GM12878 (cell line): ENCODE results near the gene KDM1B. TPM values are rescaled to one million over a fixed set of nuclear protein-coding genes. Genes with fewer than 3 reads are reported as not detected.

Source experiments
- ATF2 ChIP-seq: IDR thresholded peaks from 2 replicates; pipeline ENCODE4 v1.6.1; 2012; ENCODE audit warnings: low read length, inconsistent platforms
- CEBPB ChIP-seq, 2 experiments: fragments of 150-350 bp in 1 of 2; IDR thresholded peaks; 2 replicates each; pipeline ENCODE4 v1.6.1; 2012 to 2014; ENCODE audit warnings: low read depth in 2 of 2, low read length in 2 of 2, borderline replicate concordance in 1 of 2, inconsistent platforms in 1 of 2
- CREB1 ChIP-seq: IDR thresholded peaks from 2 replicates; pipeline ENCODE4 v1.6.1; 2012; ENCODE audit warnings: low read depth, mild to moderate bottlenecking, inconsistent platforms
- EZH2 ChIP-seq: IDR thresholded peaks from 2 replicates; pipeline ENCODE4 v1.6.1; 2012; ENCODE audit warnings: low read depth, mild to moderate bottlenecking, control low read depth, inconsistent platforms, low read length, borderline replicate concordance; ENCODE audit not compliant: control insufficient read depth
- IKZF1 ChIP-seq: fragments of 450-650 bp; conservative IDR thresholded peaks from 2 replicates; pipeline ENCODE4 v1.6.1; 2017; ENCODE audit warnings: antibody characterized with exemption, mild to moderate bottlenecking
- IKZF2 ChIP-seq, 2 experiments: fragments of 450-650 bp; IDR thresholded peaks; 2 replicates each; pipeline ENCODE4 v1.6.1; 2017; ENCODE audit warnings: mild to moderate bottlenecking in 2 of 2, moderate library complexity in 2 of 2
- LARP7 ChIP-seq: fragments of 450-650 bp; IDR thresholded peaks from 2 replicates; pipeline ENCODE4 v1.6.1; 2017; ENCODE audit warnings: mild to moderate bottlenecking
- MLLT1 ChIP-seq: fragments of 450-650 bp; IDR thresholded peaks from 2 replicates; pipeline ENCODE4 v1.6.1; 2016; ENCODE audit warnings: mild to moderate bottlenecking
- MTA2 ChIP-seq: fragments of 450-650 bp; IDR thresholded peaks from 2 replicates; pipeline ENCODE4 v1.6.1; 2016; ENCODE audit warnings: low read depth, mild to moderate bottlenecking, moderate library complexity
- MYB ChIP-seq: fragments of 150-350 bp; IDR thresholded peaks from 2 replicates; pipeline ENCODE4 v1.6.1; 2014; ENCODE audit warnings: mild to moderate bottlenecking, low read depth, low read length, borderline replicate concordance
- NFIC ChIP-seq: IDR thresholded peaks from 2 replicates; pipeline ENCODE4 v1.6.1; 2012; ENCODE audit warnings: low read depth, mild to moderate bottlenecking, inconsistent platforms, low read length, moderate library complexity
- NR2F1 ChIP-seq: fragments of 450-650 bp; conservative IDR thresholded peaks from 2 replicates; pipeline ENCODE4 v1.6.1; 2017; ENCODE audit warnings: mild to moderate bottlenecking
- PAX8 ChIP-seq: fragments of 450-650 bp; IDR thresholded peaks from 2 replicates; pipeline ENCODE4 v1.6.1; 2017; ENCODE audit warnings: mild to moderate bottlenecking, moderate library complexity
- PBX3 ChIP-seq: IDR thresholded peaks from 2 replicates; pipeline ENCODE4 v1.6.1; 2011; ENCODE audit warnings: mild to moderate bottlenecking, low read depth, low read length, moderate library complexity; ENCODE audit not compliant: insufficient replicate concordance
- POU2F2 ChIP-seq: IDR thresholded peaks from 3 replicates; pipeline ENCODE4 v1.6.1; 2011; ENCODE audit warnings: low read depth, mild to moderate bottlenecking, low read length, borderline replicate concordance
- RELA ChIP-seq: fragments of 450-650 bp; IDR thresholded peaks from 2 replicates; pipeline ENCODE4 v1.8.0; 2014; ENCODE audit warnings: borderline replicate concordance; ENCODE audit not compliant: partially characterized antibody
- SPI1 ChIP-seq: IDR thresholded peaks from 2 replicates; pipeline ENCODE4 v1.6.1; 2011; ENCODE audit warnings: low read depth, mild to moderate bottlenecking, low read length, moderate library complexity, borderline replicate concordance; ENCODE audit not compliant: insufficient read depth
- SUZ12 ChIP-seq: fragments of 200-600 bp; sonication (generic); IDR thresholded peaks from one replicate; pipeline ENCODE4 v1.6.1; 2018; ENCODE audit warnings: antibody characterized with exemption, mild to moderate bottlenecking; ENCODE audit not compliant: unreplicated experiment
- TARDBP ChIP-seq: IDR thresholded peaks from 2 replicates; pipeline ENCODE4 v1.6.1; 2016; ENCODE audit warnings: borderline replicate concordance
- TCF12 ChIP-seq: IDR thresholded peaks from 2 replicates; pipeline ENCODE4 v1.6.1; 2011; ENCODE audit warnings: low read depth, mild to moderate bottlenecking, low read length
- polyA plus RNA-seq, 11 experiments: library from polyadenylated mRNA; depleted of rRNA in 4 of 11; unstranded in 6 of 11; stranded (reverse) in 5 of 11; fragments of >200 nt; fragmentation: Nextera tagmentation in 4 of 11; fragmentation: Illumina TruSeq in 1 of 11; extraction: Ambion mirVana in 4 of 11; extraction: Trizol in 1 of 11; gene quantifications; 1 replicate in 1 of 11; 2 replicates in 10 of 11; pipeline versions ENCODE4 v1.2.1 to v1.2.3, GENCODE V29; 2011 to 2016; ENCODE audit warnings: inconsistent platforms in 2 of 11, missing spikeins in 2 of 11, low read depth in 1 of 11
- total RNA-seq, 4 experiments: library from RNA; depleted of rRNA in 3 of 4; stranded (reverse); fragments of >200 nt in 3 of 4; fragmentation: Illumina TruSeq in 1 of 4; extraction: Trizol in 1 of 4; gene quantifications; 2 replicates each; pipeline versions ENCODE4 v1.2.1 to v1.2.3, GENCODE V29; 2013 to 2021

The KDM1B gene
- total and polyA plus RNA-seq, 10 of the 15 experiments (the other 5 are each of a cell fraction or from before 2014, with no cell fraction given) = 1.7 to 22.5 (median 13.9) TPM

- TF ChIP-seq CEBPB (IDR thresholded peaks at IDR 0.05; ENCODE audit: borderline replicate concordance in 1 of 2, low read depth in 2 of 2, low read length in 2 of 2) (no peak), TARDBP (no peak), EZH2 (no peak), POU2F2 (0 out of 3 replicates have a peak, but pooled peaks have one; percentile 15), ATF2 (peak; percentile 68), TCF12 (0 out of 2 replicates have a peak, but pooled peaks have one; percentile 10), SPI1 (no peak), LARP7 (no peak), NR2F1 (no peak), IKZF1 (no peak), MTA2 (peak; percentile 37; the same call in 1 of the 2 replicates), MYB (no peak), NFIC (peak; percentile 52), MLLT1 (peak; percentile 59; the same call in 1 of the 2 replicates), CREB1 (0 out of 2 replicates have a peak, but pooled peaks have one; percentile 9), SUZ12 (no peak), RELA (no peak), IKZF2 (IDR thresholded peaks at IDR 0.05) (peak in 1 of 2 experiments; percentile 37; a peak in 1 of 4 replicates), PBX3 (no peak), PAX8 (no peak)
- TF ChIP-seq, all 136 proteins: peak for 18
Observed at GRCh38 chr6:18245642-18246041, 90.4 kb downstream of the KDM1B start (continued).
